HG02571 (cell line): ENCODE data around the gene RGS21.
"Not testable (repeated sequence)": the region's sequence is repeated elsewhere in the genome, so short reads cannot be mapped to it uniquely, and the experiment has no call there.

ENCODE experiments used
- ATAC-seq: cut with Tn5 transposase; IDR thresholded peaks from one replicate; pipeline ENCODE4 v1.9.1; 2021; ENCODE audit warnings: mild to moderate bottlenecking, moderate library complexity; ENCODE audit not compliant: unreplicated experiment

RGS21 gene, protein sequence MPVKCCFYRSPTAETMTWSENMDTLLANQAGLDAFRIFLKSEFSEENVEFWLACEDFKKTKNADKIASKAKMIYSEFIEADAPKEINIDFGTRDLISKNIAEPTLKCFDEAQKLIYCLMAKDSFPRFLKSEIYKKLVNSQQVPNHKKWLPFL

DNA sequence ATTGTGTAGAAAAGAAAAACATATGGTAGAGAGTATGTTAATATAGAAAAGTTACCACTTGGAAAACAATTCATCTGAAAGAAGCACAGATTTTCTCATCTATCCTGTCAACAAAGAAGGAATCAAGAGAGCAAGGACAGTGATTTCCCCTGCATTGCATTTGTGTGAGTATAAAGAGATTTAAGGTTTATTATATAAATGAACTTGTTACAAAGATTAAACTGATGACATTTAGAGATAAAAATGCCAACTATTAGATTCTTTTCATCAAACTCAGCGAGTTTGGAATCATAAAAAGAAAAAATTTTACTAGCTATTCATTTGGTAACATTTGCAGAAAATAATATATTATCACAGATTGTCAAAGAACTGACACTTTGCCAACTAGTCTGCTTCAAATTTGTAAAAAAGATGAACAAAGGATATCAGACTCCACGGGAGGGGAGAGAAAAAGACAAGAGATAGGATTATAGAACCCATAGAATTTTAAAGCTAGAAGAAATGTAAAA, at the start of gene RGS21:
Gene RGS21, plus strand, starts transcription at position 51 of the 509 bp plus-strand sequence. CDS start 26,045 bp downstream, outside the sequence.
- no peak for ATAC-seq

DNA sequence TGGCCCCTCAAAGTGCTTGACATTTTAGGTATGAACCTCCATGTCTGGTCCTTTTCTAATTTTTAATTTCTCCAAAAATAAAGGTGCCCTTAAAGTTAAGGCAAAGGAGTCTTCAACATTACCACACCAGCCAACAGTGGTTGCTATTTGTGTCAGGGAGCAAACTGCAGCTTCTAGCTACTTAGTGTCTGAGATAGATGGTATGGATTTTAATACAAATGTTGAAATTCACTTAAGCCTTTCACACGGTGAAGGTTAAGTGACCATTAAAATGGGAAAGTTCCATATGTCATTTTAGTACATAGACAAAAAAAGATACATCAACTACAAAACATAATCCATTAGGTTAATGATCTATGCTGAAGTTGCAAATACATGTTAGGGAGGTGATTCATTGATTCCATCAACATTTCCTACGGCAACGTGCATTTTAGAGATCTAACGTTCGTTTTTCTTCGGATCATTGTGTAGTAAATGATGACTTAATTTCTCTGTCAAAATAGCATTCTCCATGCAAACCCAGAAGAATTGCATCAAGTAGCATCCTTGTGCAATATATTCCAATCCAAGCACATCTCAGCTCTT, 48.2 kb upstream of the RGS21 start:
- ATAC-seq, result no peak

- no peak for ATAC-seq
Measured at GRCh38 chr1:192270398-192270797, 46.4 kb upstream of the RGS21 start.

DNA sequence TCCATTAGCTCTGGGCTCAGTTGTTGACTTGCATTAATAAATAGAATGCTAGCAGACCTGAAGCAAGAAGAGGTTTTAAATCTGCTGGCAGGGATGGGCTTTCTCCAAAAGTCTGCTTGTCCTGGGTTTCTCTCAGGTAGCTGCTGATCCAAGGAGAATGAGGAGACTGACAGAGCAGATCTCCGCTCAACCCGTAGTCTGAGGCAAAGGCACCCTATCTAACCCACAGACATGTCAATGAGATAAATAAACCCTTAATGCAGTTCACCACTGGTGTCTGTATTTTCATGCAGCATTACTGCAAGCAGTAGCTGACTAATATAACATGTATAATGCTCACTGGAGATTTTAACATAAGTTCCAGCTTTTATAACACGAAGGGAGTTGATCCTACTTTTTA, 44.1 kb upstream of the RGS21 start:
- no peak for ATAC-seq

- no peak for ATAC-seq
Measured at GRCh38 chr1:192274588-192274987, 42.2 kb upstream of the RGS21 start.

DNA sequence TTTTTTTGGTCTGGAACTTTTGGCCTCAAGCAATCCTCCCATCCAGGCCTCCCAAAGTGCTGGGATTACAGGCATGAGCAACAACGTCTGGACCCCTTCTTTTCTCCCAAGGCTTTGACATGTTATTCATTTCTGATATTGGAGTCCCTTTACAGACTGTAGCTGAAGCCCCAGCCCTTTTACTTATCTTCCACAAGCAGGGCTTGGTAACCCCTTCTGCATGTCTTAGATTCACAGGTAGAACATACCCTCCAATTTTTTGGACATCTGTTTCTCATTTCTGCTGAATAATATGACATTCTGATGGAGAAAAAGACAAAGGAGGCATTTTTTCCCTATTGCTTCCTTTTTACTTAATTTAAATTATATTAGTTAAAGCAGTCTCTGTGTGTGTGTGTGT, 39.2 kb upstream of the RGS21 start:
- ATAC-seq, result no peak

DNA sequence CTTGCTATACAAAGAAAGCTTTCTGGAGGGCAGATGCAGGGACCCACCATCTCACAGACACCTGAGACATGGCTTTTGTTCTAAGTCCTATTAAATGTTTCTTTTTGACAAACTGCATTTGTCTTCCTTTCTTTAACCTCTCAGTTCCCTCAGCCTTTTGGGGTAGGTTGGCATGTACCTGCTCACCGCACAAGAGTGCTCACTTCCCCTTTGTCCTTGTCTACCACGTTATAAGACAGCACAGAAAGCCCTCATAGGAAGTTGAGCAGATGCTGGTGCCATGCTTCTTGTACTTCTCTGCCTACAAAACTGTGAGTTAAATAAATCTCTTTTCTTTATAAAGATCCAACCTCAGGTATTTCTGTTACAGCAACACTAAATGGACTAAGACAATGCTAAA, 31.9 kb upstream of the RGS21 start:
- no peak for ATAC-seq

GRCh38 chr1:192303029-192303428, 13.8 kb upstream of the RGS21 start:
- no peak for ATAC-seq

DNA sequence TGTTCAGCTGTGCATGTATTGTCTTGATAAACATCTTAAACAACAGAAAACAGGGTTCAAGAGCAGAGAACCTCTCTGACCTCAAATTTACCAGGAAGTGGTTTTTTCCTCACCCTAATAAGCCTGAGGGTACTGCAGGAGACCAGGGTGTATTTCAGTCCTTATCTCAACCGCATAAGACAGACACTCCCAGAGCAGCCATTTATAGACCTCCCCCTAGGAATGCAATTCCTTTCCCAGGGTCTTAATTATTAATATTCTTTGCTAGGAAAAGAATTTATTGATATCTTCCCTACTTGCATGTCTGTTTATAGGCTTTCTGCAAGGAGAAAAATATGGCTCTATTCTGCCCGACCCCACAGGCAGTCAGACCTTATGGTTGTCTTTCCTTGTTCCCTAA, 8.5 kb upstream of the RGS21 start:
- not testable (repeated sequence) for ATAC-seq

- ATAC-seq, result no peak
Measured at GRCh38 chr1:192311281-192311680, 5.5 kb upstream of the RGS21 start.

DNA sequence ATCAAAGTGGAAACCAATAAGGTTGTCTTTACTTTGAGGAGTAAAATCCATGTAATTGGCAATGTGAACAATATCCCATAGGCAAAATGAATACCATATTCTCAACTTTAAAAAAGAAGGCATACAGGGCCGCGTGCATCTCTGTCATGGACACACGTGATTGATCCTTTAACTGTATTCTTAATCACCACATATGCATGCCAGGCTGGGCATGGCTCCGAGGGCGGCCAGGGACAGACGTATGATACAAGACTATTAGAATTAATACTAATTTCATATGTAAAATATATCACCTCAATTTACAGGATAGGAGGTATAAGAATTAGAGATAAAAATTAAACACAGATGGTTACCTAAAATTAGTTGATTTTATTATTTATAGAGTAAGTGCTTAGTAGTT, 11.2 kb downstream of the RGS21 start:
- ATAC-seq, result no peak

DNA sequence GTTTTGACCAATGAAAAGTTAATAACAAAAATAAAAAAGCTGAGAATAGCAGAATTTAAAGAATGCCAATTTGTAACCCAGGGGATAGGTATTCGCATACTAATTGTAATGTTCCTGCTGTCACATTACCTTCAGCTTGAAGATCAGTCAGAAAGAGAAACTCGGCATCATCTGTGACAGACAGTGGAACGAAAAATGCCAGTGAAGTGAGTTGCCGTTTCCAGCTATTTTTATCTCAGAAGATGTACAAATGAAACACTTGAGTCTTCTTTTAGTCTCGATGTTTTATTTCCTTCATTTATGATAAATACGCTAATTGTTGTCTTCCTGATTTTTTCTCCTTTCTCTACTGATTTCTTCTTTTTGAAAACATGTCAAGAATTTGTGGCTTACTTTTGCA, 26.1 kb downstream of the RGS21 start:
- ATAC-seq, result no peak

- no peak for ATAC-seq
Measured at GRCh38 chr1:192343344-192343743, 26.6 kb downstream of the RGS21 start.

DNA sequence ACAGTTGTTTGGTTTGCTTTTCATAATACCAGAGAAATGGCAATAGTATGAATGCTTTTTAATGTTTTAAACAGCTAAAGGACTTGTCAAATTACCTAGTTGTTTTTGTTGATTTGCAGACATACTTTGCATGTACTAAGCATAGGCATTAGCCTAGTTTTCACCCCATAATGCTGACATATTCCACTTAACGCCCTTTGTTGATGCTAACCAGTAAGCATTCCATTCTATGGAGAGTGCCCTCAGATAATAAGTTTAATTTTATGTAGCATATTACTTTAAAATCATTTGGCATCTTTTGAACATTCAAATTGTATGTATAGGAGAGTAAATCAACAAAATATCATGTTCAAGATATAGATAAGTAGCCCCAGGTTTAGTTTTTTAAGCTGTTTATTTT, 32.5 kb downstream of the RGS21 start:
- ATAC-seq, result no peak

GRCh38 chr1:192350356-192350755, 33.6 kb downstream of the RGS21 start:
- no peak for ATAC-seq

GRCh38 chr1:192351550-192351949, 34.8 kb downstream of the RGS21 start:
- no peak for ATAC-seq

DNA sequence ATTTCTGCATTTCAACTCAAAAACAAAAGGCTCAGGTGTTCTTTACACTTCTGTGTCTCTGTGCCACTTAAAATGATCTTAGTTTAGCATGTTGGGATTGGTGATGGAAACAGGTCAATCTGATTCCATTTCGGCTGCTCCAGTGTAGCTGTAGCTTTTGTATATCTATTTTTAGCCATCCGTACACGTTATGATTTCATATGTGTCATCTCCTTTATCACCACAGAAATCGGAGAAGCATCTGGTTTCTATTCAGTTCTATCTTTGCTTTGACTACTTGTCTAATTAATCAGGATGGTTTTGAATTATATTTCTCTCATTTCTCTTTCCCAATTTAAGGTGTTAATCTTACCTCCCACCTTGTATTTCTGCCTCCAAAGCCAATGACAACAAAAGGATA, 41.1 kb downstream of the RGS21 start:
- ATAC-seq, result no peak

GRCh38 chr1:192358402-192358801, 41.6 kb downstream of the RGS21 start:
- ATAC-seq, result no peak

GRCh38 chr1:192358822-192359221, 42.0 kb downstream of the RGS21 start:
- no peak for ATAC-seq

DNA sequence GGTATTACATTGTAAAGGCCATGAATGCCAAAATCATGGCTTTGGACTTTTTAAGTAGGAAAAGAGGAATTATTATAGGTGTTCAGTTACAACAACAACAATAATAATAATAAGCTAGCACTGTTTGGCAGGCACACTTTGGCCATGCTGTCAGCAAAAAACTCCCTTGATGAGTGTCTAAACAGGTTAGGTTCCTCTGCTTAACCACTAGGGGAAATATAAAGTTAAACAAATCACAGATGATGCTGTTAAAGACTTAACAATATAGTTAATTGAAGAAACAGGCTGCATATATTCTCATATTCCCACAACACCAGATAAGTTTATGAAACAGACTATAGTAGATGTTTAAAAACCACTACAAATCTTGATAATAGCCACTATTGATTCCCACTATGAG, 46.4 kb downstream of the RGS21 start:
- no peak for ATAC-seq

DNA sequence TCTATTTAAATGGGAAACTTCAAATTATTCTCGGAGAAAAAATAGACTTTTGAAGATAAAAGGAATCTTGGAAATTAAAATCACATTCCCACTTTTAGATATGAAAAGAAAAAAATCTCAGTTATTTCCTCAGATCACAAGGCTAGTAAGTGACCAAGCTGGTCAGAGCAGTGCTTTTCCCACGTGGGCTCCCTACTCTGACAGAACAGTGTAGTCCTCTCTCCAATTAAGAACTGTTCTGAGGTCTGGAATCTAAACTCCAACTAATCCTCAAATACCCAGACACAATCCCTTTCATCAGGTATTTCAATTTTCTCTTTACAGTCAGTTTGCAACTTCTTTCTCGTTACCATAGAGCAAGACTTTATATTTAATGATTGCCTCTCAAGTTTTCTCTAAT, 50.6 kb downstream of the RGS21 start:
- ATAC-seq, result no peak

- no peak for ATAC-seq
Measured at GRCh38 chr1:192375306-192375705, 58.5 kb downstream of the RGS21 start.

GRCh38 chr1:192376374-192376773, 59.6 kb downstream of the RGS21 start:
- no peak for ATAC-seq
